ENCODE measurements around the gene GJD4. TPM values are rescaled to one million over a fixed set of nuclear protein-coding genes. Genes with fewer than 3 reads are reported as not detected.

The GJD4 gene
- polyA plus RNA-seq (2012; ENCODE audit: missing spikeins), result not detected

GRCh38 chr10:35605191-35605590, at the start of gene GJD4:
Gene GJD4, plus strand, starts transcription at chr10:35605341. Its CDS starts 227 bp downstream, at chr10:35605568.
- TF ChIP-seq POLR2A (IDR thresholded peaks at IDR 0.05; ENCODE audit: low read depth, low read length), result no peak
- FAIRE-seq, result no peak
- DNase-seq (ENCODE audit: insufficient read length), result no peak

DNA sequence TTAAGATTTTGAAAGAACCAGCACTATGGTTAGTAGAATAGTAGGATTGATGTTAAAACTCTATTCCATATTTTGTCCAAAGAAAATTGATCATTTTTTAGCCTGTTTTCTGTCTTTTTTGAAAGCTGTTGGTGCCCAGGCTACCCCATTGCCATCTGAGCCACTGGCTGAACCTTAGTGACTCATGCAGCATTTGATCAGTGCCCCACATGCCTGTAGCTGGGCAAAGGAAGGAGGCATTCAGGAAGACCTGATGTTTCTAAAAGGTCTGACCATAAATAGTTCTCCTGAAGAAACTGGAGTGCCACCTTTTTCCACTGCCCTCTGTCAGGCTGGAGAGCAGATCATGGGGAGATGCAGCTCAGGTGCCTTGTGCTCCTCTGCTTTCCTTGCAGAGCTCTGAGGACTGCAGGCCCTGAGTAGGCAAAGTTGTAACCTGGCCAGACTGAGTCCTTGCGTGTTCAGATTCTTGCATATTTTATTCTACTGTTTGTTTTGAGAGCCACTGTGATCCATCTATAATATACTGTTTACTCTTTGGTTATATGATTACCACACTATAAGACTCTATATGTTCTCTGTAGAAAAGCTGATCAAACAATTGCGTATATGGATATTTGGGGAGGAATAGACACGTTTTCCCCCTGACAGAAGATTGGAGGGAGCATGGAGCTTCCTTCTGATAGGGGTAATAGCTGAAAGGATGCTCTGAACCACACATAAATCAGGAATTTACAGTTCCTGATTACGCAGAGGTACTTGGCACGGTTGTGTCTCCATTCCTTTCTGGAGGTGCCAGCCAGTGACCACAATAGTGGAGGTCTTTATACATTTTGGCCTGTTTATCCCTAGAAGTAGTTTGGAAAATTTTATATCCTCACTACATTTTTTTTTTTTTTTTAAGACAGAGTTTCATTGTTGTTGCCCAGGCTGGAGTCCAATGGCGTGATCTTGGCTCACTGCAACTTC, 48.9 kb upstream of the GJD4 start:
- FAIRE-seq (no peak), DNase-seq (ENCODE audit: insufficient read length) (no peak)
- TF ChIP-seq TAF1 (IDR thresholded peaks at IDR 0.05; ENCODE audit: borderline replicate concordance, low read depth, low read length) (no peak), POLR2AphosphoS5 (IDR thresholded peaks at IDR 0.05; ENCODE audit: low read depth, low read length) (no peak), POLR2A (IDR thresholded peaks at IDR 0.05; ENCODE audit: low read depth, low read length) (no peak)

- DNase-seq (ENCODE audit: insufficient read length) (no peak), FAIRE-seq (no peak)
- TF ChIP-seq POLR2AphosphoS5 (IDR thresholded peaks at IDR 0.05; ENCODE audit: low read depth, low read length) (no peak), TAF1 (IDR thresholded peaks at IDR 0.05; ENCODE audit: borderline replicate concordance, low read depth, low read length) (no peak), POLR2A (IDR thresholded peaks at IDR 0.05; ENCODE audit: low read depth, low read length) (no peak)
Measured at GRCh38 chr10:35558276-35558675, 46.9 kb upstream of the GJD4 start.

DNA sequence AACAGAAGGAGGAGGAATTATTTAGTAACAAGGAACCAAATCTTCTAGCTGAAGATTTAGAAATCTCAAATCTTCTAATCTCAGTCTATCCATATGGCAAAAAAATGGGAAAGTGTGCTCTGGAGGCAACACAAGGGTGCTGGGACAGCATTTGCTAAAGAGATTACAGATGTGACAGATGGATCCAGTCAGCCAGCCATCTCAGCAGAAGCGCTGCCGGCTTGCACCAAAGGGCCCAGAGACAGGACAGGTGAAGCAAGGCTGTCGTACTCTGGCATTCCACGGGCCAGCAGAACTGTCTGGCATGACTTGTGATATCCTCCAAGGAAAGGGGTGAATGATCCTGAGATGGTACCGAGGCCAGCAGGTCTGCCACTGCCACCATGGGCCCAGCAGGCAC, 45.7 kb upstream of the GJD4 start:
- DNase-seq (ENCODE audit: insufficient read length) (no peak), FAIRE-seq (no peak)
- TF ChIP-seq TAF1 (IDR thresholded peaks at IDR 0.05; ENCODE audit: borderline replicate concordance, low read depth, low read length) (no peak), POLR2A (IDR thresholded peaks at IDR 0.05; ENCODE audit: low read depth, low read length) (no peak)

DNA sequence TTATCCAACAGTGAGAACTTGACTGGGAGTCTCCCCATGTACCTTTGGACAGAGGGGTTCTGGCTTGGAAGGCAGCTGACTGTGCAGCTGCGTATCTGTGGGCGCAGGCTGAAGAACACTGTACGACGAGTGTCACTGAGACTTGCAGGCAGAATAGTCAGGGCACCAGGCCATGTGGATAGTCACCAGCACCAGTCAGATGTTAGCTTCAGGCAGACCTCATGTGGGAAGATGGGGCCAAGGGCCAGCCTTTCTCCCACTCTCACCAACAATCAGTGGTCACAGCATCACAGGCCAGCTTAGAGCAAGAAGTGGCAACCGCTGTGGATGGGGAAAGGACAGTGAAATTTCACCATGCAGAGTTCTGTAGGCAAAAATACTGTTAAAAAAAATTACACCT, 43.4 kb upstream of the GJD4 start:
- DNase-seq (ENCODE audit: insufficient read length) (no peak), FAIRE-seq (no peak)
- TF ChIP-seq POLR2A (IDR thresholded peaks at IDR 0.05; ENCODE audit: low read depth, low read length) (no peak), TAF1 (IDR thresholded peaks at IDR 0.05; ENCODE audit: borderline replicate concordance, low read depth, low read length) (no peak), POLR2AphosphoS5 (IDR thresholded peaks at IDR 0.05; ENCODE audit: low read depth, low read length) (no peak)

DNA sequence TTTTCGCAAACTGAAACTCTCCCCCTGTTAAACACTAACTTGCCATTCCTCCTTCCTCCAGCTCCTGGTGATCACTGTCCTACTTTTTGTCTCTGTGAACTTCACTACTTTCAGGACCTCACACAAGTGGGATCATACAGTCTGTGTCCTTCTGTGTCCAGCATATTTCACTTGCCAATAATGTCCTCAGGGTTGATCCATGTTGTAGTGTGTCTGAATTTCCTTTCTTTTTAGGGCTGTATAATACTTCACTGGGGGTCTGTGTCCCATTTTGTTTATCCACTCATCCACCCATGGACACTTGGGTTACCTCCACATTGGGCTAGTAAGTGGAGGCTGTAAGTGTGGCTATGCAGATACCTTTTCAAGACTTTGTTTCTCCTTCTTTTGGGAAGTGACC, 42.7 kb upstream of the GJD4 start:
- DNase-seq (ENCODE audit: insufficient read length), result no peak
- FAIRE-seq, result no peak
- TF ChIP-seq POLR2A (IDR thresholded peaks at IDR 0.05; ENCODE audit: low read depth, low read length), result no peak
- TF ChIP-seq POLR2AphosphoS5 (IDR thresholded peaks at IDR 0.05; ENCODE audit: low read depth, low read length), result no peak
- TF ChIP-seq TAF1 (IDR thresholded peaks at IDR 0.05; ENCODE audit: borderline replicate concordance, low read depth, low read length), result no peak

- DNase-seq (ENCODE audit: insufficient read length), result peak; percentile 44
- TF ChIP-seq POLR2A (IDR thresholded peaks at IDR 0.05; ENCODE audit: low read depth, low read length) (no peak), POLR2AphosphoS5 (IDR thresholded peaks at IDR 0.05; ENCODE audit: low read depth, low read length) (no peak), TAF1 (IDR thresholded peaks at IDR 0.05; ENCODE audit: borderline replicate concordance, low read depth, low read length) (no peak)
- FAIRE-seq, result peak; percentile 84
Measured at GRCh38 chr10:35563261-35563891, 41.8 kb upstream of the GJD4 start.

DNA sequence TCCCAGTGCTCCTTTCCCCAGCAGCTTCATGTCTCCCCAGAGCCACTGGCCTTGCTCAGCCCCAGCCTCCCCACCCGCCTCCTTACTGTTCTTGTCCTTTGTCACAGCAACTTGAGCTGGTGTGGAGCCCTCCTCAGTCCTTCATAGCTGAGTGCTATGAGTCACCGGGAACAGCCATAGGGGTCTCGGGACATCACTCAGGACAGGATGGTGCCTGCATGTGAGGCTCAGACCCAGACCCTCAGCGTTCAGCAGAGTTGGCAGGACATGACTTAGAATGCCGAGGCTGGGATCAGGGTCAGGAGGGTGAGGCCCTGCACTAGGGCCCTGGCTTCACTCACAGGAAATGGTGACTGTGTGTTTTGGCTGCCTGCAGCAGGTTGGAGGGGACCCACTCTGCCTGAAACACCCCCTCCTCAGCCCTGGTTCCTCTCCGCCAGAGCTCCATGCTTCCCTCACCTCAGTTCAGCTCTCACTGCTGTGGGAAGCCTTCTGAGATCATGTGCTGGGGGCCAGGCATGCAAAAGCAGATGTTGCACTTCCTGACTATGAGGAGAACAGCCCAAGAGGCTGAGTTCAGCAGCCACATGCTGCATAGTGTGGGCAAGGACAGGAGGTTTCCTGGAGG, 40.7 kb upstream of the GJD4 start:
- DNase-seq (ENCODE audit: insufficient read length) (no peak), FAIRE-seq (peak; percentile 44)
- TF ChIP-seq POLR2AphosphoS5 (IDR thresholded peaks at IDR 0.05; ENCODE audit: low read depth, low read length) (no peak), TAF1 (IDR thresholded peaks at IDR 0.05; ENCODE audit: borderline replicate concordance, low read depth, low read length) (no peak), POLR2A (IDR thresholded peaks at IDR 0.05; ENCODE audit: low read depth, low read length) (no peak)

- FAIRE-seq (no peak), DNase-seq (ENCODE audit: insufficient read length) (no peak)
- TF ChIP-seq POLR2AphosphoS5 (IDR thresholded peaks at IDR 0.05; ENCODE audit: low read depth, low read length), result no peak
- no peak for TF ChIP-seq POLR2A (IDR thresholded peaks at IDR 0.05; ENCODE audit: low read depth, low read length)
- no peak for TF ChIP-seq TAF1 (IDR thresholded peaks at IDR 0.05; ENCODE audit: borderline replicate concordance, low read depth, low read length)
Measured at GRCh38 chr10:35565602-35566081, 39.5 kb upstream of the GJD4 start.

GRCh38 chr10:35567951-35568350, 37.2 kb upstream of the GJD4 start:
- no peak for TF ChIP-seq TAF1 (IDR thresholded peaks at IDR 0.05; ENCODE audit: borderline replicate concordance, low read depth, low read length)
- FAIRE-seq (no peak), DNase-seq (ENCODE audit: insufficient read length) (no peak)

- no peak for DNase-seq (ENCODE audit: insufficient read length)
Measured at GRCh38 chr10:35568483-35569015, 36.6 kb upstream of the GJD4 start.

More at GRCh38 chr10:35568483-35569015, 36.6 kb upstream of the GJD4 start:
- no peak for FAIRE-seq
- TF ChIP-seq POLR2A (IDR thresholded peaks at IDR 0.05; ENCODE audit: low read depth, low read length) (no peak), TAF1 (IDR thresholded peaks at IDR 0.05; ENCODE audit: borderline replicate concordance, low read depth, low read length) (no peak), POLR2AphosphoS5 (IDR thresholded peaks at IDR 0.05; ENCODE audit: low read depth, low read length) (no peak)

Data from GM12892 (cell line).